CD4-positive, alpha-beta T cell treated with Interleukin-17A for 1 hour (primary cell): ENCODE results near the gene SLC24A4.
"Not testable (repeated sequence)": the region's sequence is repeated elsewhere in the genome, so short reads cannot be mapped to it uniquely, and the experiment has no call there.

ENCODE experiments used
- DNase-seq: peaks from one replicate; pipeline ENCODE4 v3.0.0-alpha.2; 2020

Gene SLC24A4

DNA sequence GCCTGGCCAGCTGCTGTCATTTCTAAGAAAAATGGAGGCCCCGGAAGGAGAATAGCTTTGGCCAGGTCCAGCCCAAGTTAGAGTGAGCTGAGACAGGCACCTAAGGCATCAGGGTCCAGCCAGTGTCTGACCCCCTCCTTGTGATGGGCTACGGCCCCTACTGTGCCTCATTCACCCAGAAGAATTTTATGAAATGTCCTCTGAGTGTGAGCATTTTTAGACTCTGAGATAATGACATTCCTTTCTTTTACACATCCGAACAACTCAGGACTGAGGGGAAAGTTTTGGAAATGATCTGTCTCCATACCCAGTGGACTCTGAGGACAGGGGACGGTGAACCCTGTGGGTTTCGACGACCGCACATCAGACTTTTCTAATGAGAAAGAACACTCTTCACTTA is 50.4 kb downstream of the SLC24A4 start:
- DNase-seq: no peak

DNA sequence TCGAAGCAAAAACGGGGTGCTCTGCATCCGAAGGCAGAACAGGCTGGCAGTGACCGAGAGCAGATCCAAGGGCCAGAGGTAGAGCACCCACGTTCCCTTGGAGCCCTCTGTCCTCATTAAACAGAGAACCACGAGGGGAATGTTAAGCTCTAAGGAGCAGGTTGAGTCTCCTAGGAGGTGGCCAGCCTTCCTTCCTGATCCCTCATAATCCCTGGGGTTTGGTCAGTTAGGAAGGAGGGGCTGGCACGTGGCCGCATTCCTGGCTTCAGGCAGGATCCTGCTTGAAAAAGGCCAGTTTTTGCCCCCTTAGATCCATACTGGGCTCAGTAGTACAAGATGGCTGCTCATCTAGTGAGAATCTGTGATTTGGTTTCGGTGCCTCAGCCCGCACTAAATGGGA is 57.2 kb downstream of the SLC24A4 start:
- no peak for DNase-seq

DNA sequence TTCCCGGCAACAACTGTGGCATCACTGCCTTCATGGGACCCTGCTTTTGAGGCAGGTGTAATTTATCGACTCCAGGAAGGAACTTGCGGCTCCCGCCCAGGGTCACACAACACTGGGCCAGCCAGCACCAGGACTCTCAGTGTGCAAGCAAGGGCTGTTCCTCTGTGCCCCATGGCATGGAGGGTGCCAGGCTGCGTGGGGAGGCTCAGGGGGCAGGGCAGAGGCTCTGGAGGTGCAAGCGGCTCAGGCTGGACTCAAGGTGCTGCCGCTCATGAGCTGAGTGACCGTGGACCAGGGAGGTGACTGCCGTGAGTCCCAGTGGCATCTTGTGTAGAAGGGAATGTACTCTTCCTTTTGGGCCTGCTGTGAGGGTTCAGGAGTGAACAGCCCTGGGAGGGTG is 57.6 kb downstream of the SLC24A4 start:
- no peak for DNase-seq

- DNase-seq: no peak
These were observed 59.7 kb downstream of the SLC24A4 start for GRCh38 chr14:92382677-92383076.

DNA sequence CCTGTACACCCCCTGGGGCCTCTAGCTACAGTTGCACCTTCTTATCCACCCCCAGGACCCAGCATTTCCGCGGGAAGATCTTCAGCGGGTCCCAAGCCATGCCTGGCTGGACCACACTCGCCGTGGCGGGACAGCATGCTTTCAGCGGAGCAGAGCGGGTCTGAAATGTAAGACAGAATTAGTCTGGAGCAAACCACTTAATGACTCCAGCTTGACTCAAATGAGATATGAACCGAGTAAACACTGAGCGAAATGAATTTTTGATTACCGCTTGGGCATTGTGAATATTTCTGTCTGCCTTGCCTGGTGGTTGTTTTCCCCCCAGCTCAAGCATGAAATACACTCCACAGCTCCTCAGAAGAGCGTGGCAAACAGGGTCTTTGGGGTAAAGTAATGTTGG is 60.8 kb downstream of the SLC24A4 start:
- DNase-seq: no peak

DNA sequence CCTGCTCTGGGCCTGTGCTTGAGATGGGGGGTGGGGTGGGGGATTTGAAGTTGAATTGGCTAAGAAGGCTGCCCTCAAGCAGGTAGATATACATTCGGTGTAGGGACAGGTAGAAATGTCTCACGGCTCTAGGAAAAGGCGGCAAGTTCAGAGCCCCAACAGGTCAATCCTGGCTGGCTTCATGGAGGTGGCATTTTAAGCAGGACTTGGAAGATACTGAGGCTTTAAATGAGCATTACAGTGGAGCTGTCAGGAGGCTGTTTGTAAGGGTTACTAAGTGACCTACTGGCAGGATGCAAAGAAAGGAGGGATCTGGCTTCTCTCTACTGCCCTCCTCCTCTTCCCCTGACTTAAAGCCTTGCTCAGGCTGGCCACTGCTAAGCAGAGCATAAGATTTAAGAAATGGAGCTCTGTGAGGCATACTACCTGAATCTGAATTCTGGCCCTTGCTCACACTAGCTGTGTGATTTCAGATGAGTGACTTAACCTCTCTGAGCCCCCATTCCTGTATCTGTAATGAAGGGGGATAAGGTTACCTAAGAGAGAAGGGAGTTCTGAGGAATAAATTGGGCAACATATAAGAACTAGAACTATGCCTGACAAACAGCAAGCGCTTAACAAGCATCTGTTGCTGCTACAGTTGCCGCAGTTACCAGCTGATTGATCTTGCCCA is 61.6 kb downstream of the SLC24A4 start:
- DNase-seq: no peak

DNA sequence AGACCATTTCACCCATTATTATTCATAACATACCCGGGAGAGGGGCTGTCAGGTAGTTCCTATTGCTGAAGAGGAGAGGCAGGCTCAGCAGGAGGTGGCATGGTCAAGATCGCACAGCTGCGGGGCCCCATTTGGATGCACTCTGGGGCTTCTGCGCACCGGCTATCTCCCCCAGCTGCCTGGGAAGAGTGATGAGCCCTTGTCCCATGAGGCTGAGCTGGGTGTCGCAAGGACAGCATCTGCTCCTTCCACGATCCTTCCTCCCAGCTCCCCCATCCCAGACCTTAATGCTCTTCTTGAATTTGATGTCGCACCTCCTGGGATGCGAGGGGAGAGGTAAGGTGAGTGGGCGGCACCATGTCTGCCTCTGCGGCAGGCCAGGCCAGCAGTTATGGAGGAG is 62.6 kb downstream of the SLC24A4 start:
- no peak for DNase-seq

GRCh38 chr14:92386165-92386564 is 63.2 kb downstream of the SLC24A4 start:
- no peak for DNase-seq

DNA sequence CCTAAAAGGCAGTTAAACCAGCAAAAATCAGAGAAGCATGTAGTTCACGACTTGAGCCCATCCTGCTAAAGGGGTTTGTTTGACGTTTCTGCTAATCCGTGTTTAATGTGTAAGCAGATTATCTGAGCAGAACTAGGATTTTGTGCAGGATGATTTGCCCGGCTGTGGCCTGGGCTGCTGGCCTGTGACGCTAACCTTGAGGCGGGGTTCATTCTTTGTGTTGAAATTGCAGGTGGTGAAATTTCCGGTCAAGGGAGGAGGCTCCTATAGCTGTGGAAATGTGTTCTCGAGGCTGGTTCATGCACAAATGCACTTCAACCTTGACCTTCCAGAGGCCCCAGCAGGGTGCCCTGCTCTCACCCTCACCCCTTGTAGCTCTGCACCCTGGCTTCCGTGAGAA is 63.7 kb downstream of the SLC24A4 start:
- DNase-seq: no peak

DNA sequence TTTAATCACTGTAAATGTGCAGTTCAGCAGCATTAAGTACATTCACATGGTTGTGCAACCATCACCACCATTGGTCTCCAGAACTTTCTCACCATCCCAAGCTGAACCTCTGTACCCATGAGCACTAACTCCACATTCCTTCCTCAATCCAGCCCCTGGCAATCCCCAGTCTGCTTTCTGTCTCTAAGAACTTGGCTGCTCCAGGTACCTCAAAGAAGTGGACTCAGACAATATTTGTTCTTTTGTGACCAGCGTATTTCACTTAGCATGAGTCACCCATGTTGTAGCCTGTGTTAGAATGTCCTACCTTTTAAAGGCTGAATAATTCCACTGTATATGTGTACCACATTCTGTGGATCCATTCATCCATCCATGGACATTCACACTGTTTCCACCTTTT is 64.6 kb downstream of the SLC24A4 start:
- no peak for DNase-seq

- no peak for DNase-seq
These were observed 66.7 kb downstream of the SLC24A4 start for GRCh38 chr14:92389598-92390158.

DNA sequence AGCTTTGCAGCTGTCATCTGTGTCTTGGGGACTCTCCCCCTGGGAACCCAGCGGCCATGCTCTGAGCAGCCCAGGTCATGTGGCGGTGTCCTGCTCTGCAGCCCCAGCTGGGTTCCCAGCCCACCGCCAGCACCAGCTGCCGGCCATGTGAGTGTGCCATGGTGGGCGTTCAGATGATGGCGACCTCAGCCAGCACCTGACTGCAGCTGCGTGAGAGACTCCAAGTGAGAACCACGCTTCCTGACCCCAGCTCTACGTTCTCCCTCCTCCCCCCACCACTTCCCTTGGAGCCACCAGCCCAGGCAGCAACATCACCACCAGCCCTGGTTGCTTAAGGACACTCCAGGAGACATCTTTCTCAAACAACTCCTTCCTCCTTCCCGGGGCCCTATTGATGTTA is 68.8 kb downstream of the SLC24A4 start:
- DNase-seq: no peak

DNA sequence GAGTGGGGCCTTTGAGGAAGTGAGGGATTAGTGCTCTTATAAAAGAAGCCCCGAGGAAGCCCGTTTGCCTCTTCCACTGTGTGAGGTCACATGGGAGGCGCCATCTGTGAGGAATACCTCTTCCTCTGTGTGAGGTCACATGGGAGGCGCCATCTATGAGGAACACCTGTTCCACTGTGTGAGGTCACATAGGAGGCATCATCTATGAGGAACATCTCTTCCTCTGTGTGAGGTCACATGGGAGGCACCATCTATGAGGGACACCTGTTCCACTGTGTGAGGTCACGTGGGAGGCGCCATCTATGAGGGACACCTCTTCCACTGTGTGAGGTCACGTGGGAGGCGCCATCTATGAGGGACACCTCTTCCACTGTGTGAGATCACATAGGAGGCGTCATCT is 69.7 kb downstream of the SLC24A4 start:
- no peak for DNase-seq

DNA sequence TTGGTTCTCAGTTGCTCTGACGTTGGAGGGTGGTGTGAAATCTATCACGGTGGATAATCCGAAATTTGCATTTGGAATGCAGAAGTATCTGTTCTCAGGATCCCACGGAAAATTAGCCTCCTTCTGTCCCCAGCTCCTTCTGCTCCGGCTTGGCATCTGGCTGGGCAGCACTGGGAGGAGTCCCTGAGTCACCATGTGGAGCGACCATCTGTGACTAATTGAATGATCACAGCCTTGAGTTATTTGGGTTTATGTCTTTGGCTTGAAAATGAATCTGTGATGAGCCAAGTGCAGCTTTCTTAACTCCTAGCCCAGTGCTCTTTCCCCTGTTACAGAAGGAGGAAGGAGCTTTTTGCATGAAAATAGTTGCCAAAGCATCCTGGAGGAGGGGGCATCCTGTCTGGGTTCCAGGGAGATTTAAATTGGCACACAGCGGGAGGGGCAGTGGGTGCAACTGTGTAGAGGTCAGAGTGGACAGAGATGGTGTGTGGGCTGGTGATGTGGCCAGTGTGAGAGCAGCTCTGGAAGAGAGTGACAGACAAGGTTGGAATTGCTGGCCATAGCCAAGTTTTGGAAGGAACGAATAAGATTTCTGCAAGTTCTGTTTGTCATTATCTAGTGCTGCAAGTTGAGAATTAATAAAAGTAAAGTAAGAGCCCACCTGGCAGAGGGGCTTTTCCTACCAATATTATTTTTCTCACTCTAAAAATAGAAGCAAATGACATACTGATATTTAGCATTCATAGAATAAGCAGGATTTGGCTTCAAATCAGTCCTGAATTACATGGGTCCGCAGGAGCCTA is 74.4 kb downstream of the SLC24A4 start:
- DNase-seq: no peak

GRCh38 chr14:92397953-92398564 is 75.1 kb downstream of the SLC24A4 start:
- no peak for DNase-seq

GRCh38 chr14:92398888-92399636 is 76.1 kb downstream of the SLC24A4 start:
- no peak for DNase-seq

DNA sequence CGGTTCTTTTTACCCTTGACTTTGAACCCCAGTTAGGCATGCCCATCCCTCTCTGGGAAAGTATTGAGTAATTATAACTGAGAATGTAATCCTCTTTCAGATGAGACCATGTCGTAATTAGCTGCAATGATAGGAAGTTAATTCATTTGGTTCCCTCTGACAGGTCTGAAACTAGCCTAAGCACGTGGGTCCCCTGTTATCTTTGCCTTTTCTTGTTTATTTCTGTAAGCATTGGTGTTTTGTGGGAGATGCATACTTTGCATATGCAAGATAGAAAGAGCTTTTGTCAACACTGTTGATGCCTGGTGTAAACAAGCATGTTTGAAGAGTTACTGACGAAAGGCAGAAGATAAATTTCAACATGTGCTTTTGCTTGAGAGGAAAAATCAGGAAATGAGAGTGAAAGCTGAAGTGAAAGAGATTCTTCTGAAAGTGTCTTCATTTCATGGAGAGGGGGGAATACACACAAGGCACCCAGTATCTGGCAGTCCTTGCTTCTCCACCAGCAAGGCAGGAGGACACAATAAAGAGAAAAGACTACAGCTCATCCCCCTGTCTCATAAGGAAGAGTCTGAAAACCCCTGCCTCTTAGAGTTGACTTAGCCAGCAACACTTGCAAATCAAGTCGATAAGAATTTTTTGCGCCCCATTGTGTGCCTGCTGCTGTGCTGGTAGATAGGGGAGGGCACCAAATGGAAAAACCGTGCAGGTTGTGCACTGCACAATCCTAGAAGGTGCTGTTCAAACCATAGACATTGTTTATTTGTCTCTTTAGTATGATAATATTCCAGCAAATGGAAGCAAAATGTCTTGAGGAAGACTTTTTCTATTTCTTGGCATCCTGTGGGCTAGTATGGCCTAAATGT is 77.8 kb downstream of the SLC24A4 start:
- no peak for DNase-seq

DNA sequence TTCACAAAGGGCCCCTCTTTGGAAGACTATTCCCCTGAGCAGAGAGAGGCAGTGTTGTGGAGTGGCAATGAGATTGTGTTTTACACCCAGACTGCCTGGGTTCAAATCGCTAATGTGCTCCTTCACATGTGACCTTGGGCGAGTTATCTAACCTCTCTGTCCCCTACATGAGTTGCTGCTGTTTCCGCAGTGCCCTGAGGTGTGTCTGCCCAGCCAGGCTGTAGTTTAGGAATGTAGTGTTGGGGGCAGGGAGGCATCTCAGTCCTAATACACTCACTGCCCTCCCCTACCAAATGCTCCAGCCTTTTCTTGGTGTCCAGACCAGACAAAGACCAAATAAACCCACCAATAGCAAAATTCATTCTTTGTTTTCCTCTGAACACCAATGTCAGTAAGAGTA is 78.6 kb downstream of the SLC24A4 start:
- DNase-seq: no peak

DNA sequence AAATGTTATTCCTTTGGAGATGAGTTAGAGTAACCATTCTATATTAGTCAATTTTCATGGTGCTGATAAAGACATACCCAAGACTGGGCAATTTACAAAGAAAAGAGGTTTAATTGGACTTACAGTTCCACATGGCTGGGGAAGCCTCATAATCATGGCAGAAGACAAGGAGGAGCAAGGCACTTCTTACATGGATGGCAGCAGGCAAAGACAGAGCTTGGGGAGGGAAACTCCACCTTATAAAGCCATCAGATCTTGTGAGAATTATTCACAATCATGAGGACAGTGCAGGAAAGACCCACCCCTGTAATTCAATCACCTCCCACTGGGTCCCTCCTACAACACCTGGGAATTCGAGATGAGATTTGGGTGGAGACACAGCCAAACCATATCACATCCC is 79.5 kb downstream of the SLC24A4 start:
- DNase-seq: not testable (repeated sequence)

DNA sequence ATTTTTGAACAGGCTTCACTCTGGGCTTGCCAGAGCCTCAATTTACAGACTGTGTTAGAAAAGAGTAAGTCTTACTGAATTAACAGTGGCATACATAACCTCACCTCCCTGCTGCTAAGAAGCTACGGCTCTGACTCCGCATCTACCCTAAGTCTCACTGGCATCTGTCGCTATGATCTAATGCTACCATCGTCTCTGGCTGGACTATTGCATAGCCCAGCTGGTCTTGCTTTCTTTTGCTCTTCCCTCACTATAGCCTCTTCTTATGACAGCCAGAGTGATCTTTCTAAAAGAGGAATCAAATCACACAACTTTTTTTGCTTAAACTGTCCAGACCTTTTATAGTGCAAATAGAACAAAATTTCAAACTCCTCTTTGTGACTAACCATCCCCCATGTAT is 81.1 kb downstream of the SLC24A4 start:
- no peak for DNase-seq

- DNase-seq: no peak
These were observed 81.5 kb downstream of the SLC24A4 start for GRCh38 chr14:92404421-92404820.

- no peak for DNase-seq
These were observed 82.0 kb downstream of the SLC24A4 start for GRCh38 chr14:92404938-92405337.
